Prostate gland (tissue), 2 donors: ENCODE measurements around the gene PKN3. TPM values are rescaled to one million over a fixed set of nuclear protein-coding genes. Genes with fewer than 3 reads are reported as not detected.
A peak's percentile ranks its signal among the peaks of the same experiment; 100 is the strongest.

Experiments
- DNase-seq: peaks from one replicate; pipeline ENCODE4 v3.0.0-alpha.2; 2019; ENCODE audit warnings: low spot score
- H3K27ac ChIP-seq, 2 donors: fragments of 200-600 bp; sonication (generic); 2 replicates each; pipeline ENCODE4 v1.5.1; 2017 to 2019
- H3K27me3 ChIP-seq: fragments of 200-600 bp; sonication (generic); replicated peaks from 2 replicates; pipeline ENCODE4 v1.5.1; 2019; ENCODE audit not compliant: insufficient read depth
- H3K36me3 ChIP-seq, 2 donors: fragments of 200-600 bp; sonication (generic); 1 replicate in 1 of 2; 2 replicates in 1 of 2; pipeline versions ENCODE4 v1.5.1 to v1.8.1; 2017 to 2019
- H3K4me1 ChIP-seq: fragments of 200-600 bp; sonication (generic); replicated peaks from 2 replicates; pipeline ENCODE4 v1.5.1; 2019
- H3K4me3 ChIP-seq, 2 donors: fragments of 200-600 bp; sonication (generic); 2 replicates each; pipeline ENCODE4 v1.5.1; 2017 to 2019
- H3K9me3 ChIP-seq: fragments of 200-600 bp; sonication (generic); 2 replicates; pipeline ENCODE4 v1.5.1; 2017
- CTCF ChIP-seq, 4 experiments: fragments of 200-600 bp in 2 of 4; fragments of 450-650 bp in 2 of 4; sonication (generic) in 2 of 4; IDR thresholded peaks; 1 replicate in 3 of 4; 2 replicates in 1 of 4; pipeline ENCODE4 v1.5.1; 2016 to 2019; ENCODE audit warnings: antibody characterized with exemption in 4 of 4, mild to moderate bottlenecking in 2 of 4, moderate library complexity in 2 of 4
- POLR2A ChIP-seq: fragments of 450-650 bp; IDR thresholded peaks from one replicate; pipeline ENCODE4 v1.6.1; 2016; ENCODE audit warnings: antibody characterized with exemption, mild to moderate bottlenecking
- POLR2AphosphoS5 ChIP-seq: sonication (generic); formaldehyde crosslinking; IDR thresholded peaks from one replicate; pipeline ENCODE4 v1.6.1; 2017; ENCODE audit warnings: antibody characterized with exemption
- WGBS: methylation state at CpG from one replicate; pipeline ENCODE4 v1.1.5; 2018; 5-methylcytosine and 5-hydroxymethylcytosine counted together
- intact Hi-C: fragments of 100-400 bp; cut with DNase I; formaldehyde crosslinking; loops from one replicate; pipeline ENCODE4 v1.14.2; 2022
- total RNA-seq, 2 donors: library from RNA; depleted of rRNA; stranded (reverse); fragments of >200 nt; gene quantifications; one replicate each; pipeline ENCODE4 v1.1.0, GENCODE V29; 2016

Gene PKN3
- total RNA-seq, 2 donors from 2014 or later = 4.4 to 6.1 TPM

GRCh38 chr9:128719919-128720605 lies 17.8 kb downstream of the PKN3 start:
- no peaks in the 10 kb centered on the region for H3K9me3 ChIP-seq
- no peak overlapping the region for H3K4me3 ChIP-seq
- no peaks in the 10 kb centered on the region for H3K36me3 ChIP-seq
- DNase-seq = no peak
- WGBS = 89% methylated on average over 30 of the region's 30 CpGs
- intact Hi-C loops = no loop called here
- no peak overlapping the region for H3K27ac ChIP-seq
- no peak for TF ChIP-seq POLR2AphosphoS5
- TF ChIP-seq POLR2A = no peak
- no peak for TF ChIP-seq CTCF (IDR thresholded peaks at IDR 0.05)
- no peaks in the 10 kb centered on the region for H3K4me1 ChIP-seq
- no peaks in the 10 kb centered on the region for H3K27me3 ChIP-seq

GRCh38 chr9:128720841-128721486 lies 18.7 kb downstream of the PKN3 start:
- intact Hi-C loops = no loop called here
- WGBS = 88% methylated on average over 19 of the region's 22 CpGs
- no peaks in the 10 kb centered on the region for H3K9me3 ChIP-seq
- H3K36me3 ChIP-seq = no peaks in the 10 kb centered on the region
- no peak for DNase-seq
- no peak overlapping the region for H3K4me3 ChIP-seq
- no peak overlapping the region for H3K27ac ChIP-seq
- H3K27me3 ChIP-seq = no peaks in the 10 kb centered on the region
- no peaks in the 10 kb centered on the region for H3K4me1 ChIP-seq
- no peak for TF ChIP-seq POLR2A
- no peak for TF ChIP-seq CTCF (IDR thresholded peaks at IDR 0.05)
- no peak for TF ChIP-seq POLR2AphosphoS5

GRCh38 chr9:128721487-128722010 lies 19.2 kb downstream of the PKN3 start:
- WGBS = 91% methylated on average over 17 of the region's 18 CpGs
- Histone ChIP-seq H3K4me3 (no peak overlapping the region), H3K27me3 (no peaks in the 10 kb centered on the region), H3K9me3 (no peaks in the 10 kb centered on the region), H3K4me1 (no peaks in the 10 kb centered on the region), H3K36me3 (no peaks in the 10 kb centered on the region), H3K27ac (no peak overlapping the region)
- no peak for DNase-seq
- intact Hi-C loops = no loop called here
- no peak for TF ChIP-seq POLR2AphosphoS5
- no peak for TF ChIP-seq POLR2A
- no peak for TF ChIP-seq CTCF (IDR thresholded peaks at IDR 0.05)

GRCh38 chr9:128722380-128723351 lies 20.4 kb downstream of the PKN3 start:
- Histone ChIP-seq H3K4me1 (no peaks in the 10 kb centered on the region), H3K36me3 (no peaks in the 10 kb centered on the region), H3K4me3 (no peak overlapping the region), H3K27ac (peak overlapping the region; percentile 76 to 81), H3K9me3 (no peaks in the 10 kb centered on the region), H3K27me3 (no peaks in the 10 kb centered on the region)
- intact Hi-C loops = no loop called here
- TF ChIP-seq CTCF (IDR thresholded peaks at IDR 0.05) = no peak
- TF ChIP-seq POLR2AphosphoS5 = no peak
- TF ChIP-seq POLR2A = no peak
- DNase-seq = no peak
- whole genome bisulfite sequencing = 56% methylated on average over 9 of the region's 9 CpGs
